ENCODE measurements around the gene UNC5CL. TPM values are rescaled to one million over a fixed set of nuclear protein-coding genes. Genes with fewer than 3 reads are reported as not detected.

The UNC5CL gene
- total RNA-seq, 2 donors from 2014 or later: 0.42 to 0.52 TPM

DNA sequence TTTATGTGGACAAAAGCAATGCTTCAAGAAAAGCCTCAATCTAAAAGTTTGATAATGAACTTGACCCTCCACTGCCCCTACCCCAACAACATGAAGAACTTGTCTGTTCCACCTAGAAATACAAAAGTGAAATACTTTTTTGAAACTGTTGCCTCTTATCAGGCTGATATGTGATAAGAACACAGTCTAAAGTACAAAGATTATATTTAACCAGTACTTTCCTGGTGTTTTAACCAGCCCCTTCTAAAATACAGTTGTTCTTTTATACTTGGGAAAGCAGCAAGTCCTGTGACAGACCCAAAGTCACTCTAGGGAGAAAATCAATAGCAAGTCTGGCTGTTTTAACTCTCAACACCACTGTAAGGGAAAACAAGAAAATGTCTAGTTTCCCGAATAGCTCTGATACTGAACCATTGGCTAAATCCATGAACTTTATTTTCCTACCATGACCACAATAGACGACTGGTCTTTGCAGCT lies 26.6 kb upstream of the UNC5CL start:
- no peak for DNase-seq (ENCODE audit: low spot score)
- intact Hi-C loops (cut with DNase I): loop anchor here (5.0 kb wide), 1 partner anchor 58 kb away; no protein-coding TSS in a partner anchor

DNA sequence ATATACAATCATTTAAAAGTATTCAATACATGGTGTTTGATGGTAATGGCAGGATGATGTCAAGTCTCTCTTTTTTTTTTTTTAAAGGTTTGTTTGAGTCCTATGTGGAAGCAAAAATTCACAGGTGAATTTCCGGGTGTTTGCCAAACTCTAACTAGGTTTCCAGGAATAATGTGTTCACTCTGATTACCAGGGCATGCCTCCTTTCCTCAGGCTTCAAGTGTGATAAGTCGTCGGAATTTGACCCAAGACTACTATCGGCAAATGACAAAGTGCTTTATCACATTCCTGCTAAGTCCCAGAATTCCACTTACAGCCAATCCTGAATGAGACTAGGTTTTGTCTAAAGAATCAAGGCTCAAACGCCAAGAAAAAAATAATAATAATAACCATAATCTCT lies 25.8 kb upstream of the UNC5CL start:
- no peak for DNase-seq (ENCODE audit: low spot score)
- intact Hi-C loops (cut with DNase I): loop anchor here (5.0 kb wide), 1 partner anchor 58 kb away; no protein-coding TSS in a partner anchor

DNA sequence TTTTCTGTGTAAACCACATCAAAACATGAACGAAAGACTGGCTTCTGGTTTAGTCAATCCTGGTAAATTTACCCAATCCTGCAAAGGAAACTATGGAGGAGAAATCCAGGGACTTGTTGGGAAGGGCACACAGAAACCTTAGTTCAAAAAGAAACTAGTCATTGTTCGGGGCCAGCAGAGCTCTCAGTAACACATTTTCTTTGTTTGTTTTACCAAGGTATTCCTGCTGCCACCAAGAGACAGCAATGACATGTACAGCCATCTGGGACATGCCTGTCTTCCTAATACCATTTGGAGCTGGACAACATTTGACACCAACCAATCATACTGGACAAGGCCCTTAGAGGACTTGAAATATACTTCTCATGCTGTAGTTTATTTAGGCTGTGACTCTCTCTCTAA lies 24.9 kb upstream of the UNC5CL start:
- intact Hi-C loops (cut with DNase I): no loop called here
- no peak for DNase-seq (ENCODE audit: low spot score)

DNA sequence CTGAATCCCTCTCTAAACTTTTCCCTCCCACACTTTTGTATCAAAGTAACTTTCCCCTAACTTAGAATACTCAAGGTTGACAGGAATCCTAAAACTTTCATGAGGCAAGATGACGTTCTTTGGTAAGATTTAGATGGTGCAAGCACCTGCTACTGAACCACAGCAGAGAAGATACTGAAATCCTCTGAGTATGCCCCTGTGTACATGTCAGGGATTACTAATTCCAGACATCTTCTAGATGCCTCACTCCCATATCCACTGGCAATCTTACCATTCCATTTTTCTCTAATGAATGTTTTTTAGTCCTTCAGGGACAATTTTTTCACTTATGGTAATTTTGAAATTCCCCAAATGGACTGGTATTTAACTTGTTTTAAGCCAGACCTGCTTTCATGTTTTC lies 23.0 kb upstream of the UNC5CL start:
- DNase-seq (ENCODE audit: low spot score): no peak
- intact Hi-C loops (cut with DNase I): no loop called here

DNA sequence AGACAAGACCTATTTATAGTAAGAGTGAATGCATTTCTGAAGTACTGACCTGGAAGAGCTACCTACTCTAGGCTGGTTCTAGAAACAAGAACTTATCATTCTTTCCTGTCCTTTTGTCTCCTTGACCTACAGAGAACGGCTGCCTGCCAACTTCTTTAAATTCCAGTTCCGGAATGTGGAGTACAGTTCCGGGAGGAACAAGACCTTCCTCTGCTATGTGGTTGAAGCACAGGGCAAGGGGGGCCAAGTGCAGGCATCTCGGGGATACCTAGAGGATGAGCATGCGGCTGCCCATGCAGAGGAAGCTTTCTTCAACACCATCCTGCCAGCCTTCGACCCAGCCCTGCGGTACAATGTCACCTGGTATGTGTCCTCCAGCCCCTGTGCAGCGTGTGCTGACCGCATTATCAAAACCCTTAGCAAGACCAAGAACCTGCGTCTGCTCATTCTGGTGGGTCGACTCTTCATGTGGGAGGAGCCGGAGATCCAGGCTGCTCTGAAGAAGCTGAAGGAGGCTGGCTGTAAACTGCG lies 22.2 kb upstream of the UNC5CL start:
- intact Hi-C loops (cut with DNase I): no loop called here
- DNase-seq (ENCODE audit: low spot score): no peak

DNA sequence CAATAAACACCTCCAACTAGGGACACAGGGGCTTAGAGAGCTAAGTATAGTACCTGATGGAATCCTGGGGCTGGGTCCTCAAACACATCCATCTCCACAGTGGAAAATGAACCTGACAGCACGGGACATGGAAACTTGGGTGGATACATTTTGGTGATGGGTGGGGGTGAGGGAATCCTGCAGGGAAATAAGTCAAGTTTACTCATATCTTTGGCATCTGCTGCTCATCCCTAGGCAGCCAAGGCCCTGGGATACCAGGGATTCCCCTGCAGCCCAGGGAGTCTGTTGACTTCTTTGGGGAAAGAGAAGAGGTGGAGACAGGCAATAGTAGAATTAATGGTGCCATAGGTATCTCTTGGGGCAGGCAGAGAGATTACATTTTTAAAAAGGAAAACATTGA lies 20.5 kb upstream of the UNC5CL start:
- intact Hi-C loops (cut with DNase I): no loop called here
- DNase-seq (ENCODE audit: low spot score): no peak

DNA sequence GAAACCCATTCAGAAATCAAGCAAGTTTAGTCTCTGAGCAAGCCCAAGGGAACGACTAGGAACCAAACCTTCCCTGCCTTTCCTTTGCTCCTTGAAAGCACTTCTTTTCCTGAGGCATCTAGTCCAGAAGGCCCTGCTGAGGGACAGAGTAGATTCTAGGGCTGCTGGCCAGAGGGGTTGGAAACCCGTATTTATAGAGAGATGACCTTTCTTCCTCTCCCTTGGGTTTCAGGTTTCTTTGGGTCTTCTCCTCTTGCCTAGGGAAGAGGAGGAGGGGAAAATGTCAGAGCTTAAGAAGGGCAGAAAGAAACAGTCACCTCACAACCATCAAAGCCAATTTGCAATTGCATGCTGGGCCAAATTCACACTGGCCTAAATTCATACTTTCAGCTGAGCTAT lies 19.8 kb upstream of the UNC5CL start:
- no peak for DNase-seq (ENCODE audit: low spot score)
- intact Hi-C loops (cut with DNase I): no loop called here

DNA sequence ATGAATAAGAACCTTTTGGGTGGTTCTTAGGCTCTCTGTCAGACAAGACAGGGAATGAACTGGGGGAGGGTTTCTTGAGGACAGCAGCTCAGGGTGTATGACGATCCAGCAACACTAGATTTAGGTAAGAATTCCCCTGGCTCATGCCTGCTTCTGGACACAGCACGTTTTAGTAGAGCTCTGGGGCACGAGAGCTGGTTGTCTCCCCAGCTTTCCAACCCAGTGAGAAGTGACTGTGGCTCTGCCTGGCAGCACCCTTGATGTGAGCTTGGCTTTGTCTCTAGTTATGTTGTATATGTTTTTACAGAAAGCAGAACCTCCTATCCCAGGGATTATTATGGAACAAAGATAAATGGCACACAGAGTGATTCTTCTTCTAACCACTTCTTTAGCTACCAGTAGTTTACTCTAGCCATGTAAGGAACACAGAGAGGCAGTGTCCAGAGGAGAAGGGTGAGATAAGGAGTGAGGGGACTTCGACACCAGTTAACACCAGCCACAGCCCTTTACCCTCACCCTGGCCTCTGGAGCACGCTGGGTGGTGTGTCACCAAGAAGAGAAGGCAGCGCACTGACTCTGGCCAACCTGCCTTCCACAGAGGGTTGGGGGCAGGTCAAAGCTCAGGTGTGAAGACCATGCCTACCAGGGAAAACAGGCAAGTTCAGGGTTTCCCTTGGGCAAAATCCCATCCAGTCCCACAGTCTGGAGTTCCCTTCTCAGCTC lies 17.9 kb upstream of the UNC5CL start:
- no peak for DNase-seq (ENCODE audit: low spot score)
- intact Hi-C loops (cut with DNase I): no loop called here

DNA sequence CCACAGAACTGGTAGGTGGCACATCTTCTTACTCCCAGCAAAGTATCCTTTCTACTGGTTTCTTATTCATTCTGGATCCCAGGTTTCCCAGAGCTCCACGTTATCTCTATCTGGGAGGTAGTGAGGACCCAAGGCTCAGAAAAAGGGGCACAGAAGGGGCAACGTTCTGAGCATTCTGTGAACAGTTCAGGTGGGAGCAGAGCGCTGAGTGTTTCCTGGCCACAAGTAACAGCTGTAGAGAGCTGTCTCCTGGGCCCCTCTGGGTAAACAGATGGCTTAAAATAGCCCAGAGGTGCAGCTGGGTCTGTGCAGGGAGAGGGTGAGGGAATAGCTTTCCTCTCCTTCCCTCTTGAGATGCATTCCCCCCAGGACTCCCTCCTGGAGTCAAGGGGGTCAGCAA lies 16.1 kb upstream of the UNC5CL start:
- intact Hi-C loops (cut with DNase I): no loop called here
- no peak for DNase-seq (ENCODE audit: low spot score)

DNA sequence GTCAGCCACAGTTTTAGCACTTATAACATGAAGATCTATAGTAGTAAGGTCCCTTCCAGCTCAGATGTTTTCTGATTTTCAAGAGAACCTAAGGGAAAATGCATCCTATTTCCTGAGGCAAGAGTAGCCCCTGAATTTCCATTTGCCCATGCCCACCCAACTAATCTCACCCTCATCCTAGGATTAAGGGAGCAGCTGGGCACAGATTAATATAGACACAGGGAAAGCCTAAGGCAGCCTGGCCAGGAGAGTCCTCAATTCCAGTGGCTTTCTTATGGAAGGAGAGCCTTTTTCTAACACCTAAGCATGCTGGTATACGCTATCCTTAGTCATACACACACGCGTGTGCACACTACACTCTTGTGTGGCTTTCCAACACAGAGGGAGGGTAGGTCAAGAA lies 15.5 kb upstream of the UNC5CL start:
- DNase-seq (ENCODE audit: low spot score): no peak
- intact Hi-C loops (cut with DNase I): no loop called here

DNA sequence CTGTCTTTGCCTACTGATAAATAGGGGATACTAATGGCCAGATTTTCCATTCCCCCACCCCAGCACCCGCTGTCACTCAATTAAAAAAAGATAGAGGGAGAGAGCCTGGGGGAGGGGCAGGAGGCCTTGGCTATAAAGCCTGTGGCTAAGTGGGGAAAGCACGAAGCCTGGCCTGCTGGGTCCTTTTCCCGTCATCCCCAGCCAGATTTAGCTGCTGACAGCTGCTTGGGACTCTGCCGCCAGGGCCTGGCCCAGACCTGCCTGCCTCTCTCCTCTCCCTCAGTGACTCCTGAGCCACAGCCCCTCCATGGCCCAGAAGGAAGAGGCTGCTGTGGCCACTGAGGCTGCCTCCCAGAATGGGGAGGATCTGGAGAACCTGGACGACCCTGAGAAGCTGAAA lies 14.0 kb upstream of the UNC5CL start, which contains the start of gene APOBEC2:
TSS of gene APOBEC2 (plus strand) at position 162 of the 400 bp plus-strand sequence. CDS start at position 308, 146 bp downstream.
- intact Hi-C loops (cut with DNase I): no loop called here
- DNase-seq (ENCODE audit: low spot score): no peak

DNA sequence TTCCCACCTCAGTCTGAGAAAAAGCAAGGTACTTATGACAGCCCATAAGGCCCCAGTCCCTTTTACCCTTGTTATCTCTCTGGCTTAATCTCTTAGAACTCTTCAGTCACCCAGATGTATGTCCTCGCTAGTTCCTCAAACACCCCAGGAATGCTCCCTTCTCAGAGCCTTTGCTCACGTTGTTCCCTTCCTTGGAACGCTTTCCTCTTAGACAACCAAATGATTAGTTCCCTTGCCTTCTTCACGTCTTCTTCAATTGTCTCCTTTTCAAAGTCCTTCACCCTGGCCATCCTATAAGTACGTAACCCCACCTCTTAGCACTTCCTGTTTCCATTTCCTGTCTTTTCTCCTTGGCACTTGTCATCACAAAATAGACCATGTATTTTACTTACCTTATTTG lies 12.9 kb upstream of the UNC5CL start:
- intact Hi-C loops (cut with DNase I): no loop called here

DNA sequence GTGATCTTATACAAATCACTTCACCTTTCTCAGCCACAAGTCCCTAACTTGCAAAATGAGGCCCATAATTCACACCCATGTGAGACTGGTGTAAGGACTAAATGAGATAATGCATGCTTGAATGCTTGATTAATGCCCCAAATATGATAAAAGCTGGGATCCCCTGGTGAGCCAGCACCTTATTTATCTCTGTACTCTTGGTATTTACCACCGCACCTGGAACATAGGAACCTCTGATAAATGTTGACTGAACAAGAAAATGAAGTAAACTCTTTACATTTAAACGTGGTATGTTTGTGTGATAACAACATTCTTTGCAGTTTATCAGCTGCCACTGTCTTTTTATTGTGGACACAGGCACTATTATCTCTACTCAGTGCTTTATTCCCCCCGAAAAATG lies 11.5 kb upstream of the UNC5CL start:
- intact Hi-C loops (cut with DNase I): no loop called here
- no peak for DNase-seq (ENCODE audit: low spot score)

More for the DNA sequence above, 12.9 kb upstream of the UNC5CL start:
- DNase-seq (ENCODE audit: low spot score): no peak

DNA sequence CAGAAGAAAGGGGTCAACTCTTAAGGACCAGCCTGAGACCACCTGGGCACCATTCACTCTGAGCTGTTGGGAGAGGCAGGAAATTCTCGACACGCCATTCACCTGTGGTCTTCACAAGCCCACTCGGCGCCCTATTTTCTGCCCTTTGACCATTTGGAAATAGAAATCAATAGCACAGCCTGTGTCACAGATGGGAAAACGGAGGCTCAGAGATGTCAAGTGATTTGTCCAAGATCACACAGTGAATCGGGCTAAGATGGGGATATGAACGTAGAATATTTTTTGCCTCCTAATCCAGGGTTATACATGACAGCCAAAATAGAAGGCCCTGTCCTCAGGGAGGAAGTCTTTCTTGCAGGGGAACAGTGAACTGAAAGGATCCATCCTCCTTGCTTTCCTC lies 10.9 kb upstream of the UNC5CL start:
- DNase-seq (ENCODE audit: low spot score): no peak
- intact Hi-C loops (cut with DNase I): no loop called here

DNA sequence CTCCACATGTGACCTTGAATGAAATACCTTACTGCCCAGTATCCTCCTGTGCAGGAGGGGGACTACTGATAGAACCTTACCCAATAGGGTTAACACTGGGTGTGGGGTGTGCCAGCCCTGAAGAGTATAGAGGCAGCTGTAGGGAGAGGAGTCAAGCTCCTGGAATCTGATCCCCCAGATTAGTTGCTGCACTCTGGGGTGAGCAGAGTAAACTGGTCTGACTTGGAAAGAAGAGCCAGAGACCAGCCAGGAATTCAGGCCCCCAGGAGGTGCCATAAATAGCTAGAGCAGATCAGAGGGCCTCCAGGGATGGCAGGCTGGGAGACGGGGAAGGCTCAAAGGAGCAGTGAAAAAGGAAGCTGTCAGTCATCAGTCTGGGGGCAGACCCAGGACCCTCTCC lies 10.5 kb upstream of the UNC5CL start:
- intact Hi-C loops (cut with DNase I): no loop called here
- DNase-seq (ENCODE audit: low spot score): no peak

DNA sequence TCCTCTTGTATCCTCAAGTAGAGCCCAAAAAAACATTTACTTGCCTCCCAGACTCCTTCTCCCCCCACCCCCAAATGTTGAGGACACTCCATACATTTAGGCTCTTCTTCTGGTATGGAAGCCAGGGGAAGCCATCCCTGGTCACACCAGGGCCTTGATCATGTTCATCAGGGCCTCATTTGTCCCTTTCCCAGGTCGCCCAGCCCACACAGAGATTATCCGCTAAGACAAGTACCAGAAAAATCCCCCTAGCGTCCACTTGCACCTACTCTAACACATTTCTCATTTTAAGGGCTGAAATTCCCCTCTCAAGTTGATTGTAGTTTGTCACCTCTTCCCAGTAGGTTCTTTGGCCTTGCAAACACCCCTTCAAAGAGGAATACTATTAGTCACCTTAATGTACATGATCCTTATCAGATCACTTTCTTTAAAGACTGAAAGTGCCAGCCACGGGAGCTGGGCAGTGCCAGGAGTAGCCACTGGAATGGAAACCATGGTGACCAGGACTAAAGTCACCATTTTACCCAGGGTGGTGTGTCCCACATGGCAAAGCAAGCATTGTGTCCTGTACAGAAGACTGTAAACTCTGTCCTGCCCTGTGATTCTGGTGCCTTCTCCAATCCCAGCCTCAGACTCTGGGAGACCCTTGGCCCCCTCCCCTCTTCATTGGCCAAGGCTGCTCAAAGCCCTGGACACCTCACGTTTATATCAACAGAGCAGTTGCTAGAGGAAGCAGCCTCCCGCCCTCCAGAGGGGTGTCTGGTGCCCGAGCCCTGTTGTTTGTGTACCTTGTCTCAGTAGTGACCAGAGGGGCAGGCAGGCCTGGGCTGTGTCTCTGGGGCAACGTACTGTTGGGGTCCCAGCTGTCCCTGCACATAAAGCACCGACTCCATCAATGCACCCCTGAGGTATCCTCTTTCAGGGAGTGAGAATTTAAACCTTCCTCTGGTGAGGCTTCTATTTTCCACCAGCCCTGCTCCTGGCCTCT lies 9.0 kb upstream of the UNC5CL start:
- intact Hi-C loops (cut with DNase I): no loop called here
- no peak for DNase-seq (ENCODE audit: low spot score)

DNA sequence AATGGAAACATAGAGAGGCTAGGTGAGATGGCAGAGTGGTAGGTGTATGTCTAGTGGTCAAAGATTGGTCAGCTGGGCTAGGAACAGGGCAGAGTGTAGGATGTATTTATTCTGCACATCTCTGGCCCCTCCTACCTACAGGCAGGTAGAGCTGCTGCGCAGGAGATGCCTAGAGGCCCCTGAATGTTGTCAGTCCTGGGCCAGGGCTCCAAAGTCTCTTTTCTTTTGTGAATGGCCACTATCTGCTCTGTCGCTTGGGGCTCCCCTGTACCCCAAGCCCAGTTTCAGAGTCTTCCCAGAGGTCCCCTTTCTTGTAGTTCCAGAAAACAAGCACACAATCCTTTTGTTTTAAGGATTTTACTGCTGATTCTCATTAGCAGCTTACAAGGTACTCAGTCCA lies 8.3 kb upstream of the UNC5CL start:
- no peak for DNase-seq (ENCODE audit: low spot score)
- intact Hi-C loops (cut with DNase I): no loop called here

DNA sequence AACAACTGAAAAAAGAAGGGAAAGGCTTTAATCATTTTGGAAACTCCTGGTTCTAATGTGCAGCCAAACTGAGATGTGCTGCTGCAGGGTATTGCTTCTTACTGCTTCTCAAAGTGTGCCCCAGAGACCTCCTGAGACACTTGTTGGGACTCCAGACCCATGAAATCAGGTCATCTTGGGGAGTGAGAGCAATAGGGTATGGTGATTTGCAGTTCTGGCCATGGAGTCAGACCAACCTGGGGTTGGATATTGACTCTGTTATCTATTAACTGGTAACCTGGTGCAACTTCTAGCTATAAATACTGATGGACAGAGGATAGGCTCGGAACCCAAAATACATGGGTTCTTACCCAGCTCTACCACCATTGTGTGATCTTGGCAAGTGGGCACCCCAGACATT lies 7.1 kb upstream of the UNC5CL start:
- no peak for DNase-seq (ENCODE audit: low spot score)
- intact Hi-C loops (cut with DNase I): no loop called here

DNA sequence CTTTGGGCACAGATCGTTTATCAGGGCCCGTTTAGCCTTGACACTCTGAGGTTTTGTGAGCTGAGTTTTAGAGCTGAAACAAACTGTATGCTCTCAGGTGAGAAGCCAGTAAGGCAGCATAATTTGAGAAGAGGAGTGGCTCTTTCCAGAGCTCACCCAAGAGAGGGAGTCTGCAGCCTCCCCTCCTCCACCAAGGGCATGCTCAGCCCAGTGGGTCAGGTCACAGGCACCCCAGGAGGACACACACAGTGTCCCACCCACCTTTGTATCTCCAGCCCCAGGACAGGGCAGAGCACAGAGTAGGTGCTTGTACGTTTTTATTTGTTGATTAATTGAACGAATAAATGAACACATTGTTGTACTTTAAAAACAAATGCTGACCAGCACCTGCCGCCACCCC lies 6.6 kb upstream of the UNC5CL start:
- no peak for DNase-seq (ENCODE audit: low spot score)
- intact Hi-C loops (cut with DNase I): no loop called here

DNA sequence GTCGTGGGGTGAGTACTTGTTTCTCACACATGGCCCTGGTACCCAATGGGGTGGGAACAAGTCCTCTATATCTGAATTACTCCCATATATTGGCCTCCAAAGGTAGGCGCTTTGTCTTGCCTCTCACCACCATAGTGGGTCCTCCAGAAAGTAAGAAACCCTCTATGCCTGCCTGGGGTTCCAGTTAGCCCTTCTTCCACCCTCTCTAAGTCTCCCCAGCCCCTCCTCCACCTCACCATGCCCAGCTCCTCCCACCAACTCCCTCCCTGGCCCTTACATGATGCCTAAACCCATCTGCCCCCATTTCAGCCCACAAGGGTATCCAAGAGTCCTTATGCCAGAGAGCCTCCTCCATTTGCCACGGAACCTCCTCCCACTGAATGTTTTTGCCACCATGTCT lies 4.1 kb upstream of the UNC5CL start:
- DNase-seq (ENCODE audit: low spot score): no peak
- intact Hi-C loops (cut with DNase I): no loop called here
